Measurements from ENCODE around the gene SCO1. TPM values are rescaled to one million over a fixed set of nuclear protein-coding genes. Genes with fewer than 3 reads are reported as not detected.

Gene SCO1
- total and polyA plus RNA-seq, 10 of the 15 experiments (the other 5 are each of a cell fraction or from before 2014, with no cell fraction given): 8.2 to 73.0 (median 37.1) TPM

GRCh38 chr17:10640475-10640874 lies 56.9 kb downstream of the SCO1 start:
- Histone ChIP-seq H3K36me3 (ENCODE audit: control insufficient read depth in 2 of 2, insufficient read depth in 2 of 2, low read length in 1 of 2) (no peaks in the 10 kb centered on the region; a peak in 1 of 4 replicates), H3K4me3 (no peak overlapping the region), H4K20me1 (ENCODE audit: control insufficient read depth, insufficient read depth) (no peaks in the 10 kb centered on the region), H3K27me3 (replicated peaks in 1 of 2; ENCODE audit: control insufficient read depth in 2 of 2, insufficient read depth in 2 of 2, low read length in 1 of 2) (no peaks in the 10 kb centered on the region), H3K27ac (ENCODE audit: control insufficient read depth, insufficient read depth) (no peak overlapping the region), H3K9ac (ENCODE audit: control insufficient read depth, insufficient read depth, low read length) (no peak overlapping the region), H3K9me3 (replicated peaks; ENCODE audit: control insufficient read depth, insufficient read depth, low read length) (no peaks in the 10 kb centered on the region), H3K79me2 (ENCODE audit: control insufficient read depth, insufficient read depth, low read length) (no peaks in the 10 kb centered on the region), H3K4me2 (ENCODE audit: control insufficient read depth, insufficient read depth) (no peak overlapping the region), H3K4me1 (ENCODE audit: control insufficient read depth, insufficient read depth, low read length) (peaks cover 3% of the 10 kb centered on the region), H2AFZ (ENCODE audit: control insufficient read depth, low read depth, low read length) (no peak overlapping the region)
- ATAC-seq: no peak
- DNase-seq (ENCODE audit: low read depth, low spot score): no peak
- ChIA-PET SMC1A (ENCODE audit: uncharacterized antibody, unreplicated experiment) (no interaction called here), RAD21 (ENCODE audit: unreplicated experiment) (no interaction called here), CTCF (interaction anchor here (0.9 to 3.4 kb wide), 4 partner anchors 11 to 204 kb away, joined by 3 to 27 read pairs (median 6); no protein-coding TSS in a partner anchor), POLR2A (no interaction called here)
- no peak for FAIRE-seq
- in situ Hi-C loops (cut with MboI): loop anchor here (25.0 kb wide), 3 partner anchors 497 to 997 kb away; no protein-coding TSS in a partner anchor
- BruUV-seq (replicated peaks): no TSS peak
- 64% methylated on average over 3 of the region's 3 CpGs for WGBS (ENCODE audit: insufficient coverage, insufficient replicate concordance, low lambda C conversion rate, missing lambda C conversion rate)
- TF ChIP-seq MEF2A (IDR thresholded peaks at IDR 0.05; ENCODE audit: insufficient read depth, low read depth, low read length): no peak
- TF ChIP-seq TBL1XR1 (IDR thresholded peaks at IDR 0.05; ENCODE audit: low read depth, low read length): no peak
- TF ChIP-seq KAT2A (conservative IDR thresholded peaks at IDR 0.05; ENCODE audit: control insufficient read depth, low read depth, low read length): no peak
- TF ChIP-seq TCF12 (IDR thresholded peaks at IDR 0.05; ENCODE audit: low read depth, low read length): no peak
- intact Hi-C loops (cut with micrococcal nuclease; ENCODE audit: unreplicated experiment): no loop called here

- DNase-seq (ENCODE audit: low read depth, low spot score): no peak
- 88% methylated on average over 25 of the region's 25 CpGs for WGBS (ENCODE audit: insufficient coverage, insufficient replicate concordance, low lambda C conversion rate, missing lambda C conversion rate)
- Histone ChIP-seq H3K27me3 (replicated peaks in 1 of 2; ENCODE audit: control insufficient read depth in 2 of 2, insufficient read depth in 2 of 2, low read length in 1 of 2) (no peaks in the 10 kb centered on the region), H3K4me3 (no peak overlapping the region), H3K27ac (ENCODE audit: control insufficient read depth, insufficient read depth) (no peak overlapping the region), H3K4me2 (ENCODE audit: control insufficient read depth, insufficient read depth) (no peak overlapping the region), H3K9ac (ENCODE audit: control insufficient read depth, insufficient read depth, low read length) (no peak overlapping the region), H3K36me3 (ENCODE audit: control insufficient read depth in 2 of 2, insufficient read depth in 2 of 2, low read length in 1 of 2) (no peaks in the 10 kb centered on the region; a peak in 1 of 4 replicates), H2AFZ (ENCODE audit: control insufficient read depth, low read depth, low read length) (no peak overlapping the region), H4K20me1 (ENCODE audit: control insufficient read depth, insufficient read depth) (no peaks in the 10 kb centered on the region), H3K79me2 (ENCODE audit: control insufficient read depth, insufficient read depth, low read length) (no peaks in the 10 kb centered on the region), H3K4me1 (ENCODE audit: control insufficient read depth, insufficient read depth, low read length) (peaks cover 20% of the 10 kb centered on the region), H3K9me3 (replicated peaks; ENCODE audit: control insufficient read depth, insufficient read depth, low read length) (no peaks in the 10 kb centered on the region)
- ChIA-PET SMC1A (ENCODE audit: uncharacterized antibody, unreplicated experiment) (no interaction called here), RAD21 (ENCODE audit: unreplicated experiment) (no interaction called here), POLR2A (no interaction called here), CTCF (interaction anchor here (2.0 to 3.4 kb wide), 2 partner anchors 8 to 9 kb away, joined by 9 to 27 read pairs; no protein-coding TSS in a partner anchor)
- no peak for ATAC-seq
- FAIRE-seq: no peak
- intact Hi-C loops (cut with micrococcal nuclease; ENCODE audit: unreplicated experiment) (loop anchor here (10.0 kb wide), 1 partner anchor 97 kb away; the partner anchor contains the start of gene TMEM220), in situ Hi-C loops (cut with MboI) (loop anchor here (25.0 kb wide), 3 partner anchors 499 to 999 kb away; no protein-coding TSS in a partner anchor)
- BruUV-seq (replicated peaks): no TSS peak
- TF ChIP-seq, protein P1, sequence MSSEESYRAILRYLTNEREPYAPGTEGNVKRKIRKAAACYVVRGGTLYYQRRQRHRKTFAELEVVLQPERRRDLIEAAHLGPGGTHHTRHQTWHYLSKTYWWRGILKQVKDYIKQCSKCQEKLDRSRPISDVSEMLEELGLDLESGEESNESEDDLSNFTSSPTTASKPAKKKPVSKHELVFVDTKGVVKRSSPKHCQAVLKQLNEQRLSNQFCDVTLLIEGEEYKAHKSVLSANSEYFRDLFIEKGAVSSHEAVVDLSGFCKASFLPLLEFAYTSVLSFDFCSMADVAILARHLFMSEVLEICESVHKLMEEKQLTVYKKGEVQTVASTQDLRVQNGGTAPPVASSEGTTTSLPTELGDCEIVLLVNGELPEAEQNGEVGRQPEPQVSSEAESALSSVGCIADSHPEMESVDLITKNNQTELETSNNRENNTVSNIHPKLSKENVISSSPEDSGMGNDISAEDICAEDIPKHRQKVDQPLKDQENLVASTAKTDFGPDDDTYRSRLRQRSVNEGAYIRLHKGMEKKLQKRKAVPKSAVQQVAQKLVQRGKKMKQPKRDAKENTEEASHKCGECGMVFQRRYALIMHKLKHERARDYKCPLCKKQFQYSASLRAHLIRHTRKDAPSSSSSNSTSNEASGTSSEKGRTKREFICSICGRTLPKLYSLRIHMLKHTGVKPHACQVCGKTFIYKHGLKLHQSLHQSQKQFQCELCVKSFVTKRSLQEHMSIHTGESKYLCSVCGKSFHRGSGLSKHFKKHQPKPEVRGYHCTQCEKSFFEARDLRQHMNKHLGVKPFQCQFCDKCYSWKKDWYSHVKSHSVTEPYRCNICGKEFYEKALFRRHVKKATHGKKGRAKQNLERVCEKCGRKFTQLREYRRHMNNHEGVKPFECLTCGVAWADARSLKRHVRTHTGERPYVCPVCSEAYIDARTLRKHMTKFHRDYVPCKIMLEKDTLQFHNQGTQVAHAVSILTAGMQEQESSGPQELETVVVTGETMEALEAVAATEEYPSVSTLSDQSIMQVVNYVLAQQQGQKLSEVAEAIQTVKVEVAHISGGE (CRISPR knock-in tag; IDR thresholded peaks at IDR 0.05): no peak
- TF ChIP-seq ZNF592 (IDR thresholded peaks at IDR 0.05) (no peak), KLF5 (IDR thresholded peaks at IDR 0.05; ENCODE audit: partially characterized antibody) (no peak), ZNF274 (IDR thresholded peaks at IDR 0.05; ENCODE audit: insufficient read depth, insufficient read length) (no peak), SMAD5 (IDR thresholded peaks at IDR 0.05; ENCODE audit: low read depth) (no peak), JUNB (IDR thresholded peaks at IDR 0.05) (no peak), CHD4 (IDR thresholded peaks at IDR 0.05) (no peak)
Observed at GRCh38 chr17:10638151-10638550, 59.2 kb downstream of the SCO1 start.

Measured in GM12878 (cell line).